Left colon (tissue), 2 donors: ENCODE data around the gene ZPBP2. TPM values are rescaled to one million over a fixed set of nuclear protein-coding genes. Genes with fewer than 3 reads are reported as not detected.
"Not testable (repeated sequence)": the region's sequence is repeated elsewhere in the genome, so short reads cannot be mapped to it uniquely, and the experiment has no call there.

Source experiments
- ATAC-seq: fragments of 200-7000 bp; cut with Tn5 transposase; one replicate; pipeline ENCODE4 v1.9.1; 2020; ENCODE audit warnings: mild to moderate bottlenecking, moderate library complexity
- DNase-seq, 2 donors: peaks; one replicate each; pipeline ENCODE4 v3.0.0-alpha.2; 2020
- intact Hi-C, 2 donors: fragments of 100-400 bp; cut with DNase I in 1 of 2; cut with micrococcal nuclease in 1 of 2; formaldehyde crosslinking; loops; one replicate each; pipeline versions ENCODE4 v1.11.2 to v1.14.0; 2022; cut with DNase I, micrococcal nuclease
- total RNA-seq, 2 donors: library from RNA; stranded (reverse); fragmentation: NEBNext Ultra II Directional; extraction: Animal tissue kit (Norgen Biotek cat#: 25700); gene quantifications; one replicate each; pipeline ENCODE4 v1.2.1, GENCODE V29; 2021
- donor health status: DM: no; HTN: no; CAD: no.
- donor health status: DM: yes; HTN: yes; CAD: no.

Gene ZPBP2
- total RNA-seq, 2 donors from 2014 or later: not detected

DNA sequence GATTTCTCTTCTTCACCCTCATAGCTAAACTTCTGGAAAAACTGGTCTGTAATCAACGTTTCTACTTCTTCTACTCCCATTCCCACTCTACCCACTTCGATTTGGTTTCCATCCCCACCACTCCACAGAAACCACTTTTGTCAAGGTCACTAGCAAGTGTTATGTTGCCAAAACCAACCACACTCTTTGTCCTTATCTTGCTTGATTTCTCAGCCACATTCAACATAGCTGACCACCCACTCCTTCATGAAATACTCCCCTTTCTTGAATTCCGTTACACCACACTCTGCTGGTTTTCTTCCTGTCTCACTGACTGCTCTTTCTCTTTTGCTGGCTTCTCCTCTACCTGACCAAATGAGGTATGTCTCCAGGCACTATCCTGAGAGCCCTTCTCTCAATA lies 15.8 kb upstream of the ZPBP2 start:
- no peak for DNase-seq
- intact Hi-C loops: no loop called here
- ATAC-seq: no peak

DNA sequence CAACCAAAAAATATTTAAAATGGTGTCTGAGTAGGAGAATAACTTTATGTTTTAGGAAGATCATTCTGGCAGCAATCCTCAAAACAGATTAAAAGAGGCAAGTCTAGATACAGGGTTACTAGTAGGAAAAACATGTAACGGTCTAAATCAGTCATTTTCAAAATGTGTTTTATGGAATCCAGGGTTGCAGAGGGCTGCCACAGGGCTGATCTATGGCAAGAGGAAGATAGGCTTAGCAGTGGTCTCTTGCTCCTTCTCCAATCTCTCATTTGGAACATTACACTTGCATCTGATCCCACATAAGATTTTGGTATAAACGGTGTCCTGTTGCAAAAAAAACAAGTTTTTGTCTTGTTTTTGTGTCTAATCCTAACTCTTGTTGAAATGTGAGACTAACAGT lies 13.1 kb upstream of the ZPBP2 start:
- DNase-seq (no peak), ATAC-seq (no peak)
- intact Hi-C loops: no loop called here

DNA sequence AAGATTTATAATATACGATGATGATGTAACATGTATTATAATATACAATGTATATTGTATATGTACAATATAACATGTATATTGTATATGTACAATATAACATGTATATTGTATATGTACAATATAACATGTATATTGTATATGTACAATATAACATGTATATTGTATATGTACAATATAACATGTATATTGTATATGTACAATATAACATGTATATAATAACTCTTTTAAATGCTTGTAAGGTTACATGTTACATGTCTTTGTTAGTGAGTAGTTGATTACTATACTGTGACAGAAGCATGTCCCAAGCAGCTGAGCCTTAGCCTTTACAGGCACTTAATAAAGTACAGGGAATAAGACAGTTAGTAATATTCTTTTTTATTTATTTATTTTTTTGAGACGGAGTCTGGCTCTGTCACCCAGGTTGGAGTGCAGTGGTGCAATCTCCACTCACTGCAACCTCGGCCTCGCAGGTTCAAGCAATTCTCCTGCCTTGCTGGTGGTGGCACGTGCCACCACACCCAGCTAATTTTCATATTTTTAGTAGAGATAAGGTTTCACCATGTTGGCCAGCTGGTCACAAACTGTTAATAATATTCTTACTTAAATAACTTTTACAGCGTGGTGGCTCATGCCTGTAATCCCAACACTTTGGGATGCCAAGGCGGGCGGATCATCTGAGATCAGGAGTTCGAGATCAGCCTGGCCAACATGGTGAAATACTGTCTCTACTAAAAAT lies 11.9 kb upstream of the ZPBP2 start:
- ATAC-seq, intact Hi-C loops, DNase-seq: not testable (repeated sequence)

- intact Hi-C loops: no loop called here
- ATAC-seq: no peak
- DNase-seq: no peak
Observed at GRCh38 chr17:39861235-39861634, 6.8 kb upstream of the ZPBP2 start.

GRCh38 chr17:39863244-39863917 lies 4.6 kb upstream of the ZPBP2 start:
- ATAC-seq: no peak
- no peak for DNase-seq
- intact Hi-C loops: no loop called here

GRCh38 chr17:39863918-39864746 lies 3.9 kb upstream of the ZPBP2 start, which contains the start of gene IKZF3:
Gene IKZF3 (minus strand): TSS chr17:39864312. CDS start chr17:39864126, 186 bp downstream.
- intact Hi-C loops: no loop called here
- DNase-seq (peak; percentile 66 to 80), ATAC-seq (peak; percentile 99)

DNA sequence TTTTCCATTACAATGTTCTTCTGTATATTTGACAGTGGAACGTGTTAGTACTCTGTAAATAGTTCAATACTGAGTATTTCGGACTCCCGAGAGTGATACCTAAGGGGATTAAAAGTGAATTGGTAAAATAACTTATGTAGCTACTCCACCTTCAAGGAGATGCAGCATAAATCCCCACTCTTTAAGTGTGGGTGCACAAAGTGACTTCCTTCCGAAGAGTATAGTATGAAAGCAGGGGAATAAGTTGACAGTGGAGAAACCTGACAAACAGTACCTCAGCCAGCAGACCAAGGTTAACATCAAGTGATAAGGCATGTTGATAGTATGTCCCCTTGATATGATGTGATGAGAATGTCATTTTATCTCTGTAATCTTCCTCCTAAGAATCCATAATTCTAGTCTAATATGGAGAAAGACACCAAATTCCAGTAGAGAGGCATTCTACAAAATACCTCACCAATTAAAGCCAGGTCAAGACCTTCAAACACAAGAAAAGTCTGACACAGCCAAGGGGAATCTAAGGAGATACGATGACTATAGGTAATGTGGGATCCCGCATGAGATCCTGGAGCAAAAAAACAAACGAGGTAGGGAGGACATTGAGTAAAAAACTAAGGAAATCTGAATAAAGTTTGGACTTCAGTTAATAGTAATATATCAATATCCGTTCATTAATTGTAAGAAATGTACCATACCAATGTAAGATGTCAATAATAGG lies 1.8 kb upstream of the ZPBP2 start:
- intact Hi-C loops: no loop called here
- ATAC-seq (no peak), DNase-seq (no peak)

- no peak for ATAC-seq
- peak in 1 of 2 donors; percentile 12 for DNase-seq
- intact Hi-C loops: no loop called here
Observed at GRCh38 chr17:39867084-39867879, 720 bp upstream of the ZPBP2 start.

- intact Hi-C loops: no loop called here
- ATAC-seq (no peak), DNase-seq (no peak)
Observed at GRCh38 chr17:39868554-39868942, 546 bp downstream of the ZPBP2 start.

DNA sequence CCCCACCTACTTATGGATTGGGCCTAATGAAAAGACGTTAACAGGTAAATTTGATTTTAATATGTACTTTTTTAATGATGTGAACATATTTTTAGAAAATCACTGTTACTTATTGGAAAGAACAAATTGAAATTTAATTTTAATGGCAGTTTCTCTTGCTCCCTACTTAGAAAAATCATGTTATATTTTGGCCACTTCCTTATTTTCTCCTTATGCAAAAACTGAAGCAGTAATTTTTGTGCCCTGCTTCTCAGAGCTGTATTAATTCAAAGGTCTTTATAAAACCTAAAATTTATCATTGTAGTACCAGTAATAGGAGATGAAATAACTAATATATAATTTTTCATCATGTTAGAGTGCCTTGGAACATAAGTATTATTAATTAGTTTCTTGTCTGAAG lies 2.8 kb downstream of the ZPBP2 start:
- no peak for DNase-seq
- no peak for ATAC-seq
- intact Hi-C loops: no loop called here

DNA sequence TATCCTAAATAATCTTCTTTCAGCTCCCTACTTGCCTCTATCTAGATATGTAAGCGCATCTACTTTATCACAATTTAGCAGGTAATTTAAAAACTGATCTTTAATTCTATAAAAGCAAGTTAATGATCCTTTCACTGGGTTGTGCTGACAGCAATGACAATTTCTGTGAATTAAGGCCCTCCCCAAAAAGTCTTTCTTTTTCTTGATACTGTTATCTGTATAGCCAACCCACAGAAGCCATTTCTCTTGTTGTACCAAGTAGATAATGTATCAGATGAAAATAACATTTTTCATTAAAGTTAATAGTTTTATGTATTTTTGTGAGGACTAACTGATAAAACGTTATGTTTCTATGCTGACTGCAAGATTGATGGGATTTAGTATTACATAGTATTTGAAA lies 3.8 kb downstream of the ZPBP2 start:
- intact Hi-C loops: no loop called here
- no peak for DNase-seq
- ATAC-seq: no peak

DNA sequence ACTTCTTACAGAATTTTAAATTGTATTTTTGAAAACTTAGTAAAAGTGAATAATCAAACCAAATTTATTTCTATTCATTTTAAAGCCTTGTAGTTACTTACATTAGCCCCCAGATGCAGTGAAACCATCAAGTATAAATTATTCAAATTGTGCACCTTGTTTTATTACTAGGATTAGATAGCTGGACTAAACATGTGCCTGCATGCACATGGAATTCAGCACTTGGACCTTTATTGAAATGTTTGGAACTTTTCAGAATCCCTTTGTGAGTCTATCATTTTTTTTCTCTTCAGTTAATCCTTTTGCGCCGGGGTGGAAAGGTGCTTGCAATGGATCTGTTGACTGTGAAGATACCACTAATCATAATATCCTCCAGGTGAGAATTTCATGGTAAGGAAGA lies 4.7 kb downstream of the ZPBP2 start:
- DNase-seq (no peak), ATAC-seq (no peak)
- intact Hi-C loops: no loop called here

DNA sequence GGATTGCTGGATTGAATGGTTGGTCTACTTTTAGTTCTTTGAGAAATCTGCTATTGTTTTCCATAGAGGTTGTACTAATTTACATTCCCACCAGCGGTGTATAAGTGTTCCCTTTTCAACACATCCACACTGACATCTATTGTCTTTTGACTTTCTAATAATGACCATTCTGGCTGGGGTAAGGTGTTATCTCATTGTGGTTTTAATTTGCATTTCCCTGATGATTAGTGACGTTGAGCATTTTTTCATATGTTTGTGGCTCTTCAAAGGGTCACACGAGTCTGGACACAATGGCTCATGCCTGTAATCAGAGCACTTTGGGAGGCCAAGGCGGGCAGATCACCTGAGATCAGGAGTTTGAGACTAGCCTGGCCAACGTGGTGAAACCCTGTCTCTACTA lies 18.1 kb downstream of the ZPBP2 start:
- ATAC-seq, DNase-seq, intact Hi-C loops: not testable (repeated sequence)

DNA sequence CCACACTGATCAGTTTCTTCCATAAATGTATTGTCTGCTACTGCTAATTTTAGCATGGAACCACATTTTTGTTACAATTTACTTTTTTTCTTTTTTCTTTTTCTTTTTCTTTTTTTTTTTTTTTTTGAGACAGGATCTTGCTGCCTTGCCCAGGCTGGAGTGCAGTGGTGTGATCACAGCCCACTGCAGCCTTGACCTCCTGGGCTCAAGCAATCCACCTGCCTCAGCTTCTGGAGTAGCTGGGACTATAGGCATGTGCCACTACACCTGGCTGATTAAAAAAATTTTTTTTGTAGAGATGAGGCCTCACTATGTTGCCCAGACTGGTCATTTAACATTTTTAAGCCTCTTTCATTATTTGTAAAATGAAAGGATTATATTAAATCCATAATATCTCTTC lies 19.1 kb downstream of the ZPBP2 start:
- ATAC-seq (no peak), DNase-seq (no peak)
- intact Hi-C loops: no loop called here

DNA sequence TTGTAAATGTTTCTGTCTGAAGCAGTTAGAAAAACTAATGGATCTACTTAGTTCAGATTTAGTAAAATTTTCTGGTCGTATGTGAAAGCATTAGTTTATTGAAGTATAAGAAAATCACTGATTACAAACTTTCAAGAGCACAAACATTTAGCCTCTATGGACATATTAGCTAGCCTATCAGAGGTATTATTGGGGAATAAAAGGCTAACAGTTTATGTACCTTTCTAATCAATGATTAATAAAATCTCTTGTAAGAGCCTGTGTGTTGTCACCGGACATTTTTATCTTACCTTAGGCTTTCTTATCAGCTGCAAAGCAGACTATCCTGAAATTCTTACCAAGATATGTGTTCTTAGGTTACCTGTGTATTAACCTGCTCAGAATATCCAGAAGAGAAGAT lies 21.2 kb downstream of the ZPBP2 start:
- DNase-seq (no peak), ATAC-seq (no peak)
- intact Hi-C loops: no loop called here

DNA sequence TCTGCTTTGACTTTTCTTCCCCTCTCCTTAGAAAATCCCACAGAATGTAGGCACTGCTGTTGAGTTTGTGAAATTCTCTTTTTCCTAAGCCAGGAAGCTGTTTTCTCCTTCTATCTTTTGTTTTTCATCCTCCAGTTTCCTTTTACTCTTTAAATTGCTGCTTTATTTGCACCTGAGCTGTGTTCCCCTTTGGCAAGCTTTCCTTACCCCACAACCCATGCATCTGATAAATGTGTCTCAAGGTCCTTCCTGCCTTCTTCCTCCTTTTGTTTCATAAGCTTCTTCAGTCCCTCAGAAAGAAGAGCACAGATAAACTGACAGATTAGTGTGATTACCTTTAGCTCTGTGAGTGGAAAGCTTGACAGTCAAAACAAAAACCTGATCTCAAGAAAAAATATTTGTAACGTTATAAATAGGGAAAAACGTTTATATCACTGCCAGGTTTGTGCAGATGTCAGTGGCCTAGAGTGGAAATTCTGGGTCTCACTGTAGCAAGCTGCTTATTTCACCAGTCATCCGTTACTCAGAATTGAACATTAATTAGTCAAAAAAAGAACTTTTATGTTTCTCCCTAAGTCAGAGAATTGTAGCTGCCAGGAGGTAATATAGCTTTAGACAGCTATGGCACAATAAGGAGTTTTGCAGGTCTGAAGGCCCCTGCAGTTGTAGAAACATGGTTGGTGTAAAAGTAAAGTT lies 26.8 kb downstream of the ZPBP2 start:
- ATAC-seq: no peak
- intact Hi-C loops: no loop called here
- no peak for DNase-seq

GRCh38 chr17:39898088-39898487 lies 30.1 kb downstream of the ZPBP2 start:
- intact Hi-C loops: no loop called here
- DNase-seq: no peak
- ATAC-seq: no peak

DNA sequence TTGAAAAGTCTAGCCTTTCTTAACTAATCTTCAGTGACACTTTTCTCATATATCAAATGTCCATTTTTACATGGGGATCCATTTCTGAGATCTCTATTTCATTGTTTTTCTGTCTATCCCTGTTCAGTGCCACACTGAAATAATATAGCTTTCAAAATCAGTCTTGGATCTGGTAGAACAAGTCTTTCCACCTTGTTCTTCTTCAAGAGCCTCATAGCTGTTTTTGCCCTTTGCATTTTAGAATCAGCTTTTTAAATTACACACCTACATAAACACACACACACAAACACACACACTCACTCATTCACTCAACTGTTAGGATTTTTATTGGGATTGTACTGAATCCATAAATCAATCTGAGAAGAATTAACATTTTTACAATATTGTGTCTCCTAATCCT lies 31.2 kb downstream of the ZPBP2 start:
- intact Hi-C loops: no loop called here
- no peak for DNase-seq
- peak; percentile 68 for ATAC-seq
